NB4 (cell line): ENCODE results near the gene CYB5A.

Experiments
- POLR2A ChIP-seq: IDR thresholded peaks from 2 replicates; pipeline ENCODE4 v1.6.1; 2011; ENCODE audit warnings: mild to moderate bottlenecking; ENCODE audit not compliant: insufficient read length; ENCODE audit errors: extremely low read depth
- TF ChIP-seq, protein P1 (sequence below): IDR thresholded peaks from one replicate; pipeline ENCODE4 v1.5.1; 2012; ENCODE audit warnings: low read depth, low read length

DNA sequence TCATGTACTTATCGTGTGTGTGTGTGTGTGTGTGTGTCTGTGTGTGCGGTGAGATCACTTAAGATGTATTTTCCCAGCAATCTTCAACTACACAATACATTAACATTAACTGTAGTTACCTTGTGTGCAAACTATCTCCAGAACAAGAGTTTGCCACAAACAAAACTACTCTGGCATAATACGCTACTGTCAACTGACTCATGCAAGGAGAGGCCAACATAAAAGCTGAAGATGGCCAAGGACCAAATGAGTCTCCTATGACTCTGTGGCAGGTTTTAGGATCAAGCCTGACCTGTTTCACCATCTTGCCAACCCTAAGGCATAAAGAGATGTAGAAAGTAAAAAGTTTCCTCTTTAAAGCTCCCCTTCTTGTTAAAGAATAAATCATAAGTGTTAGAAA, 20.1 kb downstream of the CYB5A start:
- no peak for TF ChIP-seq POLR2A
- TF ChIP-seq, protein P1, sequence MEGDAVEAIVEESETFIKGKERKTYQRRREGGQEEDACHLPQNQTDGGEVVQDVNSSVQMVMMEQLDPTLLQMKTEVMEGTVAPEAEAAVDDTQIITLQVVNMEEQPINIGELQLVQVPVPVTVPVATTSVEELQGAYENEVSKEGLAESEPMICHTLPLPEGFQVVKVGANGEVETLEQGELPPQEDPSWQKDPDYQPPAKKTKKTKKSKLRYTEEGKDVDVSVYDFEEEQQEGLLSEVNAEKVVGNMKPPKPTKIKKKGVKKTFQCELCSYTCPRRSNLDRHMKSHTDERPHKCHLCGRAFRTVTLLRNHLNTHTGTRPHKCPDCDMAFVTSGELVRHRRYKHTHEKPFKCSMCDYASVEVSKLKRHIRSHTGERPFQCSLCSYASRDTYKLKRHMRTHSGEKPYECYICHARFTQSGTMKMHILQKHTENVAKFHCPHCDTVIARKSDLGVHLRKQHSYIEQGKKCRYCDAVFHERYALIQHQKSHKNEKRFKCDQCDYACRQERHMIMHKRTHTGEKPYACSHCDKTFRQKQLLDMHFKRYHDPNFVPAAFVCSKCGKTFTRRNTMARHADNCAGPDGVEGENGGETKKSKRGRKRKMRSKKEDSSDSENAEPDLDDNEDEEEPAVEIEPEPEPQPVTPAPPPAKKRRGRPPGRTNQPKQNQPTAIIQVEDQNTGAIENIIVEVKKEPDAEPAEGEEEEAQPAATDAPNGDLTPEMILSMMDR, result no peak
